HAP-1 (cell line): ENCODE results near the gene KNCN.

Source experiments
- DNase-seq, 2 experiments: peaks; one replicate each; pipeline ENCODE4 v3.0.0-alpha.2; 2016 to 2020; ENCODE audit warnings: low spot score in 2 of 2
- H3K27me3 ChIP-seq: fragments of 250-450 bp; sonication (Bioruptor Pico); 2 replicates; pipeline ENCODE4 v1.5.1; 2020; ENCODE audit warnings: low read depth, mild to moderate bottlenecking, moderate library complexity
- H3K36me3 ChIP-seq: fragments of 250-450 bp; sonication (Bioruptor Pico); replicated peaks from 2 replicates; pipeline ENCODE4 v1.5.1; 2020; ENCODE audit warnings: mild to moderate bottlenecking
- H3K4me1 ChIP-seq: fragments of 250-450 bp; sonication (Bioruptor Pico); 2 replicates; pipeline ENCODE4 v1.5.1; 2020; ENCODE audit warnings: mild to moderate bottlenecking
- H3K4me3 ChIP-seq: fragments of 250-450 bp; sonication (Bioruptor Pico); 2 replicates; pipeline ENCODE4 v1.5.1; 2020; ENCODE audit warnings: mild to moderate bottlenecking, moderate library complexity
- H3K9me3 ChIP-seq: fragments of 250-450 bp; sonication (Bioruptor Pico); 2 replicates; pipeline ENCODE4 v1.5.1; 2020; ENCODE audit warnings: mild to moderate bottlenecking, moderate library complexity
- in situ Hi-C: fragments of 300-500 bp; cut with MboI; formaldehyde crosslinking; loops from 3 replicates; pipeline ENCODE4 v1.14.3; 2020; ENCODE audit warnings: low sequenced_read_pairs, inconsistent platforms, mixed read lengths

The KNCN gene

DNA sequence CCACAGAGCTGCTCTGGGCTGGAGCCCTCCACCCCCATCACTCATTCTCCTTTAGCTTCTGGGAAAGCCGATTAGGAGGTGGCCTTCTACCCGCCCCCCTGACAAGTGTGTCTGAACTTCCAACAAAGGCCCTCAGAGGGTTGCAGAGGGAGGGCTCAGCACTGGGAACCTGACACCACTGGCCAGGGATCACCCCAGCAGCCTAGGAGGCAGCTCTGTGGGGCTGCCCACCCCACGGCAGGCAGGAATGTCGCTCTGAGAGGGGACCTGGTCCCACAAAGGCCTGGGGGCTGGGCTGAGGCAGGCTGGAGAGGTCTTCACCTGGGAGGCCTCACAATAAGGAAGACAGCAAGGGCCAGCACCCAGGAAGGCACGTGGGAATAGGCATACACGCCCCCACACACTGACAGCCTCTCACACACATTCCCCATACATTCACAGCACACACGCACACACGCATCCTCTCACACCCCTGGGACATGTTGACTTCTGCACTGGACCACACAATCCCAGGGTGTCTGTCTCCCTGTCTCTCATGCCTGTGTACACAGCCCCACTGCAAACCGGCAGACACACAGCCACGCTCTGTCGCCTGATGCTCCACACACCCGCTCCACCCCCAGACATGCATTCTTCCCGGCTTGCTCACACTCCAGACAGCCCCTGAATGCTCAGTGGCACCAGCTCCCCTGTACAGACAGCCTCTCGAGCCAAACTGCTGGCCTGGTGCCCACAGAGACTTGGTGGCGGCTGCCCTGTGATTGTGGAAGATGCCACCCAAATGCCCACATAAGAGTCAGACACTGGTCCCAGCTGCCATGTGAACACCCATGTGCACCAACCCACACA lies 31.2 kb downstream of the KNCN start:
- in situ Hi-C loops, result no loop called here
- Histone ChIP-seq H3K9me3 (no peaks in the 10 kb centered on the region), H3K36me3 (no peaks in the 10 kb centered on the region), H3K27me3 (no peaks in the 10 kb centered on the region), H3K4me1 (peaks cover 25% of the 10 kb centered on the region), H3K4me3 (no peak overlapping the region)
- peak; percentile 21 to 47 for DNase-seq

- Histone ChIP-seq H3K27me3 (no peaks in the 10 kb centered on the region), H3K4me1 (peaks cover 25% of the 10 kb centered on the region), H3K4me3 (no peak overlapping the region), H3K9me3 (no peaks in the 10 kb centered on the region), H3K36me3 (no peaks in the 10 kb centered on the region)
- DNase-seq, result no peak
- in situ Hi-C loops, result no loop called here
These were observed 32.2 kb downstream of the KNCN start for GRCh38 chr1:46519209-46519608.

GRCh38 chr1:46517932-46518498 lies 33.4 kb downstream of the KNCN start:
- in situ Hi-C loops, result no loop called here
- Histone ChIP-seq H3K9me3 (no peaks in the 10 kb centered on the region), H3K4me3 (no peak overlapping the region), H3K4me1 (peaks cover 25% of the 10 kb centered on the region), H3K36me3 (no peaks in the 10 kb centered on the region), H3K27me3 (no peaks in the 10 kb centered on the region)
- DNase-seq, result no peak

DNA sequence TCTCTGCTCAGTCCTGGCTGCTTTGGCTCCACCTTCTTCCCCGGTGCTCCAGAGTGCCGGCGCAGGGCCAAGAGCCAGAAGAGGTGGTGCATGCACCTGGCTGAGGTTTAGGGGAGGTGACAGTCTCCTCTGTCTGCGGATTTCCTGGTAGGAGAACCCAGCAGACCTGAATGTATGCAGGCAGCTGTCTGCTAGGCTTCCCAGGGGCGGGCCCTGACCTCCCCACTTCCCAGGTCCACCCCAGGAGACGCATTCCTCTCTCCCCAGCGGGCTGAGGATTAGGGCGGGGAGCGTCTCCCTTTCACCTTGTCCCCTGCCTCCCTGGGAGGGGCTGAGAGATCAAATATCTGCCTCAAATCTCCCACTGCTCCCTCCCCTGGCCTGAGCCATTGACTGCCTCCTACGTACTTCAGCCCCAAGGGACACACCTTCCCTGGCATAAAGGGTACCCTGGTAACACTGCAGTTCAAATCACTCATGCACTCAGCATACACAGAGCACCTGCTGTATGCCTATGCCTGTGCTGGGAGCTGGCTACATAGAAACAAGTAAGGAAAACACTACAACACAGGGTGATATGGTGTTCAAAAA lies 34.3 kb downstream of the KNCN start:
- peak; percentile 63 to 77 for DNase-seq

DNA sequence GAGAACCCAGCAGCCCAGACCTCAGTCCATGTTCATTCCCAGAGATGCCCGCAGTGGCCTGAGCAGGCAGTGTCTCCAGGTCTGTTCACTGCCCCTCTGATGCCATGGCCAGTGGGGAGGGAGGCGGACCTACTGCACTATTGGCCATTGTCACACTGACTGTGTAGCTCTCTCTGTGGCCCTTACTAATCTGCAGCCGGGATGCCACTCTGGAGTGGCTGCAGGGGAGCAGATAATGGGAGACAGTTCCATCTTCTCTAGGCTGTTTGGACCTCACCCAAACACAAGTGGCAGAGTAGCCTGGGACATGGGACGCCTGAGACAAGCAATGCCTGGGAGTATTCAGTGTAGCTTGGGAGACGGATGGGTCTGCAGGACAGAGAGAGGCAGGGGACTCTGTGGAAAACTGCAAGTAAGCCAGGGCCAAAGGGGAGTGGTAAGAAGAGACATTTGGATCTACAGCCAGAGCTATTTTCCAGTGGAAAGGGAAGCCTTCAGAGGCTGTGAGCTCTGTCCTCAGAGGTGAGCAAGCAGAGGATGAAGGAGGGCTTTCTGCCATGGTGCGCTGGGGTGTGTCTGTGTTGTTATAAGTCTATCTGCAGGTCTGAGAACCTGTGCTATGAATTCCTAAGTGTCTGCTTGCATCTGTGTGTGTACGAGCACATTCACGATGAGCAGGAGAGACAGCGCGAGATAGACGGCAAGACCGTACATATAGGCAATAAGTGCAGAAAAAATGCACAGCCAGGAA lies 35.1 kb downstream of the KNCN start:
- Histone ChIP-seq H3K36me3 (no peaks in the 10 kb centered on the region), H3K9me3 (no peaks in the 10 kb centered on the region), H3K4me3 (no peak overlapping the region), H3K4me1 (peaks cover 14% of the 10 kb centered on the region), H3K27me3 (no peaks in the 10 kb centered on the region)
- in situ Hi-C loops, result no loop called here
- DNase-seq, result no peak

More for the DNA sequence above, 34.3 kb downstream of the KNCN start:
- H3K4me1 ChIP-seq, result peaks cover 18% of the 10 kb centered on the region
- no peaks in the 10 kb centered on the region for H3K9me3 ChIP-seq
- in situ Hi-C loops, result no loop called here
- H3K4me3 ChIP-seq, result no peak overlapping the region
- H3K27me3 ChIP-seq, result no peaks in the 10 kb centered on the region
- H3K36me3 ChIP-seq, result no peaks in the 10 kb centered on the region

- no peaks in the 10 kb centered on the region for H3K27me3 ChIP-seq
- peaks cover 14% of the 10 kb centered on the region for H3K4me1 ChIP-seq
- in situ Hi-C loops, result no loop called here
- no peaks in the 10 kb centered on the region for H3K9me3 ChIP-seq
- H3K36me3 ChIP-seq, result no peaks in the 10 kb centered on the region
- H3K4me3 ChIP-seq, result no peak overlapping the region
- DNase-seq, result no peak
These were observed 35.9 kb downstream of the KNCN start for GRCh38 chr1:46515576-46515975.

GRCh38 chr1:46513536-46513935 lies 37.9 kb downstream of the KNCN start:
- Histone ChIP-seq H3K4me3 (no peak overlapping the region), H3K36me3 (no peaks in the 10 kb centered on the region), H3K27me3 (no peaks in the 10 kb centered on the region), H3K4me1 (peaks cover 11% of the 10 kb centered on the region), H3K9me3 (no peaks in the 10 kb centered on the region)
- in situ Hi-C loops, result no loop called here
- DNase-seq, result no peak

- Histone ChIP-seq H3K9me3 (no peaks in the 10 kb centered on the region), H3K4me1 (peaks cover 11% of the 10 kb centered on the region), H3K27me3 (no peaks in the 10 kb centered on the region), H3K4me3 (no peak overlapping the region), H3K36me3 (no peaks in the 10 kb centered on the region)
- no peak for DNase-seq
- in situ Hi-C loops, result no loop called here
These were observed 38.7 kb downstream of the KNCN start for GRCh38 chr1:46512792-46513190.

- Histone ChIP-seq H3K27me3 (no peaks in the 10 kb centered on the region), H3K4me1 (peaks cover 8% of the 10 kb centered on the region), H3K4me3 (no peak overlapping the region), H3K9me3 (no peaks in the 10 kb centered on the region), H3K36me3 (no peaks in the 10 kb centered on the region)
- in situ Hi-C loops, result no loop called here
- no peak for DNase-seq
These were observed 39.2 kb downstream of the KNCN start for GRCh38 chr1:46512135-46512791.

- in situ Hi-C loops, result no loop called here
- Histone ChIP-seq H3K27me3 (no peaks in the 10 kb centered on the region), H3K36me3 (no peaks in the 10 kb centered on the region), H3K4me1 (no peaks in the 10 kb centered on the region), H3K4me3 (no peak overlapping the region), H3K9me3 (no peaks in the 10 kb centered on the region)
- no peak for DNase-seq
These were observed 40.5 kb downstream of the KNCN start for GRCh38 chr1:46510998-46511365.

DNA sequence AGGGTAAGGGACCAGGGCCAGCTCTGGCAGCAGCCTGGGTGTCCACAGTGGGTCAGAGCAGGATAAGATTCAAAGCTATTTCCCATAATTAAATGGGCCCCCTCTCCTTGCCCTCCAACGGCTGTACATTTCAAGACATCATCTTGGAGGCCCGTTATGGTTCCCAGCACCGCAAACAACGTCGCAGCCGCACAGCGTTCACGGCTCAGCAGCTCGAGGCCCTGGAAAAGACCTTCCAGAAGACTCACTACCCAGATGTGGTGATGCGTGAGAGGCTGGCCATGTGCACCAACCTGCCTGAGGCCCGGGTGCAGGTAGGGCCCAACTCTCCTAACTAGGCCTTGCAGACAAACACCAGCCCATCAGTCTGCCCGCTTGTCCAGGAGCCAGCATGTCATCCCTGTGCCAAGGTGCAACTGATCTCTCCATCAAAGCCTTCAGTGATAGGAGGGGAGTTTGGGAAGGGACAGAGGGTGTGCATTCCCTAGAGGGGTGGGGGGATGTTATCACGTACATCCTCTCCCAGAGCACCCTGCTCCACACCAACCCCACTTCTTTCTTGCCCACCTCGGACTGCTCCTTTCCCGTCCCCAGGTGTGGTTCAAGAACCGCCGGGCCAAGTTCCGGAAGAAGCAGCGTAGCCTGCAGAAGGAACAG lies 41.0 kb downstream of the KNCN start:
- no peaks in the 10 kb centered on the region for H3K4me1 ChIP-seq
- no peaks in the 10 kb centered on the region for H3K27me3 ChIP-seq
- in situ Hi-C loops, result no loop called here
- no peak overlapping the region for H3K4me3 ChIP-seq
- H3K9me3 ChIP-seq, result no peaks in the 10 kb centered on the region
- DNase-seq, result no peak
- H3K36me3 ChIP-seq, result no peaks in the 10 kb centered on the region

- DNase-seq, result no peak
- Histone ChIP-seq H3K4me3 (no peak overlapping the region), H3K27me3 (no peaks in the 10 kb centered on the region), H3K9me3 (no peaks in the 10 kb centered on the region), H3K4me1 (no peaks in the 10 kb centered on the region), H3K36me3 (no peaks in the 10 kb centered on the region)
- in situ Hi-C loops, result no loop called here
These were observed 42.7 kb downstream of the KNCN start for GRCh38 chr1:46508757-46509156.
